Epidermal melanocyte (primary cell): ENCODE measurements around the gene ZFP1.

Experiments
- DNase-seq: peaks from one replicate; pipeline ENCODE4 v3.0.0; 2011; ENCODE audit warnings: low spot score; ENCODE audit not compliant: insufficient read length

ZFP1 gene

DNA sequence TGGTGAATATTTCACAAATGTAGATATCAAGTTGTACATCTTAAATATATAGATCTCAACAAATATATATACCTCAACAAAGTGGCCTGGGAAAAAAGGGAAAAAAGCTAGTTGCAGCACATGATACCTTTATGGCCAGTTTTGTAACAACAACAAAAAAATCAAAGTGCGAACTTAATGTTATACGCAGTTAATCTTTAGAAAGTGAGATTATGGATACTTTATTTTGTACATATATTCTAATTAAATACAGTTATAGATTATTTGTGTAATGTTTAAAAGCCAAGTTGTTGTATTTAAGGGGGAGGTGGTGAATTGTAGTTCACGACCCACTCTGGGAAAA, 385 bp upstream of the ZFP1 start:
- no peak for DNase-seq

DNA sequence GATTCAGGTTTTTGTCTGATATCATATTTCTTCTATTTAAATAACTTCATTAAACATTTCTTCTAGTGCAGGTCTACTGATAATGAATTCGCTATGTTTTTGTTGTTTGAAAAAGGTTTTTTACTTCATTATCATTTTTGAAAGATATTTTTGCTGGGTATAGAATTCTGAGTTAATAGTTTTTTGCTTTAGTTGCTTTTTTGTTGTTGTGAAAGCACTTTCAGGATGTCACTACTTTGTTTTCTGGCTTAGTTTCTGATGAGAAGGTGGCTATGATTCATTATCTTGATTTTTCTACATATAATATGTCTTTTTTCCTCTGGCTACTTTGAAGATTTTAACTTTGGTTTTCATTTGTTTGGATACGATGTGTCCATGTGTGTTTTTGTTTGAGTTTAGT, 3.5 kb downstream of the ZFP1 start:
- DNase-seq: no peak

DNA sequence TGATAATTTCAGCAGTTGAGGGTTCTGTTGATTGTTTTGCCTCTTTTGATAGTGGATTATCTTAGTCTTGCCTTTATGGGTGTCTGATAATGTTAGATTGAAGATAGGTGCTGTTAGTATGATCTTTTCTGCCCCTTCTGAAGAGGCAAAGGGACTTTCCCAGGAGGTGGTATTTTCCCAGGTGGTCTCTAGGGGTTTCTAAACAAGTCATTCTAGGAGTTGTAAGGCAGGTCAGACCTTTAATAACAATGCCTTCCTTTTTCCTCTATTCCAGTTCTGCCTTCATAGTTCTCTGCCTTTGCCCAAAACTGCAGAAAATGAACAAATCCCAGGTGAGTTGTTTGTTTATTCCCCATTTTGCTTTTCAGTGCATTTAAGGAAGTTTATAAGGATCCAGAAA, 4.3 kb downstream of the ZFP1 start:
- DNase-seq: no peak

DNA sequence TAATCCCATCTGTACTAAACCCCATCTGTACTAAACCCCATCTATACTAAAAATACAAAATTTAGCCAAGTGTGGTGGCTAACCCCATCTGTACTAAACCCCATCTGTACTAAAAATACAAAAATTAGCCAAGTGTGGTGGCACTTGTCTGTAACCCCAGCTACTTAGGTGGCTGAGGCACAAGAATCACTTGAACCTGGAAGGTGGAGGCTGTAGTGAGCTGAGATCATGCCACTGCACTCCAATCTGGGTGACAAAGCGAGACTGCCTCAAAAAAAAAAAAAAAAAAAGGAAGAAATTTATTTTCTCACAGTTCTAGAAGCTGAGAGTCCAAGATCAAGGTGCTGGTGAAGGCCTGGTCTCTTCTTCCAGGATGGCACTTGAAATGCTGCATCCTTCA, 12.1 kb downstream of the ZFP1 start:
- DNase-seq: no peak

DNA sequence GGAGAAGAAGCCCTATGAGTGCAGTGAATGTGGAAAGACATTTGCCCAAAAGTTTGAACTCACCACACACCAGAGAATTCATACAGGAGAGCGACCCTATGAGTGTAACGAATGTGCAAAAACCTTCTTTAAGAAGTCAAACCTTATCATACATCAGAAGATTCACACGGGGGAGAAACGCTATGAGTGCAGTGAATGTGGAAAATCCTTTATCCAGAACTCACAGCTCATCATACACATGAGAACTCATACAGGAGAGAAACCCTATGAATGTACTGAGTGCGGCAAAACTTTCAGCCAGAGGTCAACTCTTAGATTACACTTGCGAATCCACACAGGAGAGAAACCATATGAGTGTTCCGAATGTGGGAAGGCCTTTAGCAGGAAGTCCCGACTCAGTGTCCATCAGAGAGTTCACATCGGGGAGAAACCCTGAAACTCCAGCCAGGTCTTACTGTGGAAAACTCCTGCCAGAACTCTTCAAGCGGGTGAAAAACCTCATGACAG, 21.6 kb downstream of the ZFP1 start:
- no peak for DNase-seq

DNA sequence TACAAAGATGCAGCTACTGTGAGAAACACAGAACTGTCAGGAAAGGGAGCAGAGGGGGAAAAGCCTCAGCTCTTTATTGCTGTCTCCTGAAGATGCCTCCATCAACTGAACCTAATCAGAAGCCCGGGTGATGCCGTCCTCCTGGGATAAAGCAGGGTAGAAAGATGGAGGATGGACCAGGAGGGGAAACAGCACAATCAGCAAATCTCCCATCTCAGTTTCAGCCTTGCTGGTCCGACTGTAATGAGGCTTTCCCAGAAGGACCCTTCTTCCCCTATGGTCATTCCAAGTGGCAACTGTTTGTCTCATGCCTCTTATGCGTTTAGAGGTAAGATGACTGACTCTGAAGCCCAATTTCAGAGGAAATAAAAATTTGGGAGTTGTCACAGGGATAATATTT, 24.3 kb downstream of the ZFP1 start:
- DNase-seq: no peak

DNA sequence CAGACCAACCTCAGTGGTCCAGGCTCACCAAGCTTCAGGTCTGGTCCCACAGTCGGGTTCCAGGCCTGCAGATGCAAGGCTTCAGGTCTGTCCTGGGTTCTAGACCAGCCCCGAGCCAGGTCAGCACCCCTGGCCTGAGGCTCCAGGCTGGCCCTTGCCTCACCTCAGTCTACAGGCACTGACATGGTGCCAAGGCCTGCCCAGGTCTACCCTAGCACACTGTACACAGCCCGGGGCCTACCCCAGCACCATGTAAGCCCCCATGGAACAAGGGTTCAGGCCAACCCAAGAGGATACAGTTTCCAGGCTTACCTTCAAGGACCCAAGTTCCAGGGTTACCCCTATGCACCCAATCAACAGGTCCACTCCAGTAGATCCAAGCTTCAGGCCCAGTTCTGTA, 26.8 kb downstream of the ZFP1 start:
- no peak for DNase-seq

- DNase-seq: no peak
Observed at GRCh38 chr16:75176926-75177325, 28.6 kb downstream of the ZFP1 start.

GRCh38 chr16:75179208-75179607, 30.9 kb downstream of the ZFP1 start:
- no peak for DNase-seq

DNA sequence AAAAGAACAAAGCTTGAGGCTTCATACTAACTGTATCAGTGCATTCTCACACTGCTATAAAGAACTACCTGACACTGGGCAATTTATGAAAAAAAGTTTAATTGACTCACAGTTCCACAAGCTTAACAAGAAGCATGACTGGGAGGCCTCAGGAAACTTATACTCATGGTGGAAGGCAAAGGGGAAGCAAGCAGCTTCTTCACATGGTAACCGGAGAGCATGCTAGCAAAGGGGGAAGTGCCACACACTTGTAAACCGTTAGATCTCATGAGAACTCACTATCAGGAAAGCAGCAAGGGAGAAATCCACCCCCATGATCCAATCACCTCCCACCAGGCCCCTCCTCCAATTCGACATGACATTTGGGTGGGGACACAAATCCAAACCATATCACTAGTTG, 33.3 kb downstream of the ZFP1 start:
- no peak for DNase-seq

DNA sequence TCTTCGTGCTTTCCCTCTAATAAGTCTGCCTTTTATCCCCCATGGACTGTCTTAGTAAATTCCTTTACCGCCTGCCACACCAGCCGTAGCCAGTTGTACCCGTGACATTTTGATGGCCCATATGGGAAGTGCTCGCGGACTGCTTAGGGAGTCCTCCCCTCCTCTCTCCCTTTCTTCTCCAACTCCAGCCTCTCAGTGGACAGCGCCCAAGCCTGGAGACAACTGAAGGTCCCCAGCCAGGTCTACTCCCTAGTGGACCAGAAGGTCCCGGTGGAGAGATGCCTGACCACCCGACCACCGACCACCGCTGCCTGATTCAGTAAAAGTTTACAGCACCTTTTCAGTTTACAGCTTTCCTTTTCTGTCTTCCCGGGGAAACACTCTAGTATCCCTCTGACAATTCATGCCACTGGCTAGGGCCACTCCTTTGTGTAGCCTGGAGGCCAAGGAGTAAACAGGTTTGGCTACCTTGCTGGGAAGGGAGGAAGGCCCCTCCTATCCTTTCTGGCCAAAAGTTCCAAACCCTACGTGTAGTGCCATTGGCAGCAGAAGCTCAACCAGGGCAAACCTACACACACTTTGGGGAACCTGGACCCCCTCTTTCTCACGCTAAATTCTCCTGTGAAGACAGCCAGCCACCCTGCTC, 40.6 kb downstream of the ZFP1 start:
- DNase-seq: no peak

DNA sequence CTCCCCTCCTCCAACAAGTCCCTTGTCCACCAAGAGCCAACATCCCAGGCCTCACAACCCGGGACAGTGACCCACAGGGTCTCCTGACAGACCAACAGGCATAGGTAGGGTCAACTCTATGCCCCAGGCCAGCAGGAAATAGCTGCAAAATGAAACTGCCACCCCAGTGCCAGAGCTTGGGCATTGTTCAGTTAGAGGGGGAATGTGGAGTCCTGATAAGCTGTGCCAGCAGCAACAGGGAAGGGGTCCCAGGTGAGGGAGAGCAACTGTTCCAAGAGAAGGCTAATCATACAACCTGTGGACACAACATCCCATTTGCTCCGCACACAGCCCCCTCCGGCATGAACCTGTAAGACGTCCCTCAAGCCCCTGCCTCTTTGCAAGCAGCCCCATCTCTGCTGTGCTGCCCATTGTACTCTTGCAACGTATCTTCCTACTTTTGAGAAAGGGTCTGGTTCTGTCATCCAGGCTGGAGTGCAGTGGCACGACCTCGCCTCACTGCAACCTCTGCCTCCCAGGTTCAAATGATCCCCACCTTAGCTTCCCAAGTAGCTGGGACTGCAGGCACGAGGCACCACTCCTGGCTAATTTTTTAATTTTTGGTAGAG, 41.4 kb downstream of the ZFP1 start:
- DNase-seq: no peak

- DNase-seq: no peak
Observed at GRCh38 chr16:75192606-75193264, 44.4 kb downstream of the ZFP1 start.

DNA sequence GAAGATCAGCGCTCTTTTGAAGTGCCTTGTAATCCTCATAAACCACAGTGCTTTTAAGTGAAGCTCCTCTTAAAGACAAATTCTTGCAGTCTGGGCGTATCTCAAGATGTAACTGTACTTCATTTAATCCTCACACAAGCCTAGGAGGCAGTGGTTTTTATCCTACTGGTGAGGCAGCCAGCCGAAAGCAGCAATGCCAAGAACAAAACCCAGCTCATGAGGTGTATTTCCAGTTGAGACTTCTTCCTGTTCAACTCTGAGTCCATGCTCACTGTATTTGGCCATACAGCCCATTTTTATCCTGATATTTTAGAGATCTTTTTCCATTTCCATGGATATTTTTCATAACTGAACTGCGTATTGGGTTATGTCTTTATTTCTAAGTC, 44.9 kb downstream of the ZFP1 start:
- DNase-seq: no peak

DNA sequence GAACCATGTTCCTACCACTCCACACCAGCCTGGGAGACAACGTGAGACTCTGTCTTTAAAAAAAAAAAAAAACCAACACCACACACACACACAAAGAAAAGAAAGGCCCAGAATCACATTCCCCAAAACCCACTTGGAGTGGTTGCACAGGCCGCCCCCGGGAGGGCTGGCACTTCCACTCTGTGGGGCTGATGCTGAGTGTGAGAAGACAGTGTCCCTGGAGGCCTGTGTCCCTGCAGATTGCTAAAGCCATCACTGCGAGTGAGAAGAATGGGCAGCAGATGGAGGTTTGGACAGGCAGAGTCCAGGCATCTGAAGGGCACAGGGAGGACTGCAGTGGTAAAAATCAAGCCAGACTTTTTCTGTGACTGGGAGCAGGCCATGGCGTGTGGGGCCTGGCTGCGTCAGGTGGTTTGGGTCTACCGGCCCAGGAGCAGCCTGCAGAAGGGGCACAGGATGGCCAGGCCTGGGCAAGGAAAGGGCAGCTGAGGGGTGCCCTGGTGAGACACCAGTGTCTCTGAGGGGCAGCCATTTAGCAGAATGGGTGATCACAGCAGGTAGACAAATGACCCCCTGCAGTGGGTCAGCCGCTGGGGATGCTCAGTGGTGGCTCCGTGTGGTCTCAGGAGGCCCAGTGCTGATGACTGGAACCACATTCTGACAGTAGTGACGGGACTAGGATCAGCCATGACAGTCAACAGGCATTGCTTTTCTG, 45.6 kb downstream of the ZFP1 start:
- DNase-seq: no peak

- DNase-seq: peak; percentile 10
Observed at GRCh38 chr16:75195811-75196790, 47.8 kb downstream of the ZFP1 start.

GRCh38 chr16:75196836-75197235, 48.5 kb downstream of the ZFP1 start:
- peak; percentile 3 for DNase-seq

- DNase-seq: peak; percentile 15
Observed at GRCh38 chr16:75197522-75198134, 49.3 kb downstream of the ZFP1 start.

- DNase-seq: peak; percentile 28
Observed at GRCh38 chr16:75198135-75198600, 49.8 kb downstream of the ZFP1 start.

GRCh38 chr16:75202069-75202590, 53.8 kb downstream of the ZFP1 start:
- no peak for DNase-seq
